GOT3 (cell line): ENCODE measurements around the gene RTBDN.

Experiments used
- DNase-seq: peaks from one replicate; lab custom pipeline; 2025; ENCODE audit warnings: mixed read lengths; lab: John Stamatoyannopoulos, UW

The RTBDN gene

GRCh38 chr19:12779162-12779993 is 55.0 kb downstream of the RTBDN start:
- DNase-seq: no peak

DNA sequence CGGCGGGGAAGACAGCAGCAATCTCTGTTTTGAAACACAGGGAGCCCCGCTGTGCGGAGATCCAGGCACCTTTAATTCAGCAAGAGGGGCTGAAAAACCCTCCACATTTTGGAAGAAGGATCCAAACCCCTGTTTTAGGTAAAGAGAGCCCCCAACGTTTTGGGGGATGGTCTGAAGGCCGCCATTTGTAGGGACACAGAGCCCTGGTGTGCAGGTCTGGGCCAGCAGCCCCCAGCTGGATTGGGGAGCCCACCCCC is 55.5 kb downstream of the RTBDN start:
- no peak for DNase-seq

DNA sequence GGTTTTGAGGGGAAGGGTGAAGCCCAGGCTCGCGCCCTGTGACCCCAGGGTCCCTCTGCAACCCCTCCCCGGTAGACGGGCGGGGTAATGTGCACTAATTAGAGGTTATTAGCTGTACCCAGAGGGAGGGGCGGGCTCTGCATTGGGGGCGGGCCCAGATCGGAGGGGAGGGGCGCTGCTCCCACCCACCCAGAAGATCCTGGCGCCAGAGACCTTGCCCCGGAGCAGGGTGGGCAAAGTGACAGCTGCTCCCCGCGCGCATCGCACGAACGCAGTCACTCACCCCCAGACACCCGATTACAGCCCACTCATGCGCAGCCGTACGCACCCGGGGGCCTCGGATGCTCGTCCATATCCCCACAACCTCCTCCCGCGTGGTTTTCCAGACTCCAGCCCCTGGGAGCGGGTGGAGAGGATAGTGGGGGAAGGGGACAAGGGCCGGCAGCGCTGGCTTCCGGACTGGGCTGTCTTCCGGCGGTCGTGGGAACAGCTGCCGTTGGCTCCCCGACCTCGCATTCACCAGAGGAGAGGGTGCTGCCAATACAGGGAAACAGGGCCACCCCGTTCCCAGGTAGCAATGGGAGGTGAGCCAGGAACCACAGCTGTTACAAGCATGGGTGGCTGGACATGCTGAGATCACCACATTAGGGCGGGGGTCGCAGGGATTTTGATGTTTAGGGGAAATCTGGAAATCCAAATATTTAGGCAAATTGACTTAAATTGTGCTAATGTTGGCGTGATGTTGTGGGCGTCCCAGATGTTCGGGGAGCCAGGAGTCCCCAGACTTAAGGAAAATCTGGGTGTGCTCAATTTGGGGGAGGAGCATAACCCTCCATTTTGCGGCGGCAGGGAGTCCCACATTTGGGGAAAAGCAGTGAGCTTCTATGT is 56.1 kb downstream of the RTBDN start:
- no peak for DNase-seq

DNA sequence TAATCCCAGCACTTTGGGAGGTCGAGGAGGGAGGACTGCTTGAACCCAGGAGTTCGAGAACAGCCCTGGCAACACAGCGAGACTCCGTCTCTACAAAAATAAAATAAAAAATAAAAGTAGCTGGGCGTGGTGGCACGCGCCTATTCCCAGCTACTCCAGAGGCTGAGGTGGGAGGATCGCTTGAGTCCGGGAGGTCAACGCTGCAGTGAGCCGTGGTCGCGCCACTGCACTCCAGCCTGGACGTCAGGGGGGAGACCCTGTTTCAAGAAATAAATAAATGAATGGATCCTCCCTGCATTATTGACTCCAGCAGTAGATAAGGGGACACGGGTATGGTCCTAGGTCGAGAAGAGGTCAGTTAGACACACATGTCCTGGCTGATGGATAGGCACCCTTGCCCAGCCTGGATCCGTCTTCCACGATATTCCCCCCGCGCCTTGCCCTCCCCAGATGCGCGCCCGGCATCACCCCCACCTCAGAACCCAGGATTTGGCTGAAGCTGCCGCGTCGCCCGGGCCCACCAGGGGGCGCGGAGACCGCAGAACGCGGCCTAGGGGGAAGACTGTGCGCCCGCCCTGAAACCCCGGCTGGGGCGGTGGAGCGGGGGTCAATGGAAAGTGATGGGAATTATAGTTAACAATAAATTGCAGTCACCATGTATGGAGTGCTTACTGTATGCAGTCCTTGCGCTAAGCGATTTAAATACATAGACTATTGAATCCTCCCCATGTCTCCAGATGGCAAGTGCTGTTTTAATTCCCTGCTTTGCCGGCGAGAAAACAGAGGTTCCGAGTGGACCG is 57.0 kb downstream of the RTBDN start:
- DNase-seq: no peak
